Ovary (tissue), 3 donors: ENCODE results near the gene P2RY2.

ENCODE experiments used
- CTCF ChIP-seq, 3 donors: fragments of 450-650 bp in 2 of 3; fragments of 200-600 bp in 1 of 3; IDR thresholded peaks; one replicate each; pipeline versions ENCODE4 v1.5.1 to v1.8.0; 2016 to 2022; ENCODE audit warnings: antibody characterized with exemption in 3 of 3, mild to moderate bottlenecking in 1 of 3
- EP300 ChIP-seq: sonication (generic); formaldehyde crosslinking; IDR thresholded peaks from one replicate; pipeline ENCODE4 v1.6.1; 2017; ENCODE audit warnings: antibody characterized with exemption
- POLR2A ChIP-seq: fragments of 450-650 bp; IDR thresholded peaks from one replicate; pipeline ENCODE4 v1.6.1; 2017; ENCODE audit warnings: antibody characterized with exemption, mild to moderate bottlenecking, moderate library complexity
- donor health status: DM: no; HTN: no; CAD: no.

- TF ChIP-seq EP300 (no peak), CTCF (IDR thresholded peaks at IDR 0.05) (no peak), POLR2A (no peak)
Observed at GRCh38 chr11:73268671-73269271, 50.7 kb downstream of the P2RY2 start.
